ENCODE measurements around the gene DDX46.

- TF ChIP-seq EZH2 (IDR thresholded peaks at IDR 0.05; ENCODE audit: insufficient read depth, poor library complexity, severe bottlenecking) (no peak), EZH2phosphoT487 (IDR thresholded peaks at IDR 0.05; ENCODE audit: insufficient read depth, low read depth) (no peak)
These were observed 60.2 kb downstream of the DDX46 start for GRCh38 chr5:134818776-134819175.
